ENCODE measurements around the gene PHYHD1.

PHYHD1 gene

DNA sequence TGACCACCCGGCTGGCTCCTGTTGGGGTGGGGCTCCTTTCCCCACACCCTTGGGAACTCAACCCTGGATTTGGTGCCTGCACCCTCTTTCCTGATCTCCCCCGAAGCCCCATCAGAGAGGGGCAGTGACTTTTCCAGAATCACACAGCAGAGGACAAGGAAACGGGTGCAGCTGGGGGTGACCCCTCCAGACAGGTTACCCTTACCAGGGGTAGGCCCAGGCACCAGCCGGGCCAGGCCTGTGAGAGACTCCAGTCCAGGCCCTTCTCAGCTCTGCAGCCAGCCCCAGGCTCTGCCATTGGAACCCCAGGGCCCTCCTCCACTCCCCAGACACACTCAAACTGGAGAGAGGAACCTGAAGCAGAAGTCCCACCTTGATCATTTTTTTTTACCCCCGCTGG is 19.0 kb upstream of the PHYHD1 start:
- no peak for DNase-seq

- no peak for DNase-seq
Measured at GRCh38 chr9:128902351-128903078, 18.3 kb upstream of the PHYHD1 start.

DNA sequence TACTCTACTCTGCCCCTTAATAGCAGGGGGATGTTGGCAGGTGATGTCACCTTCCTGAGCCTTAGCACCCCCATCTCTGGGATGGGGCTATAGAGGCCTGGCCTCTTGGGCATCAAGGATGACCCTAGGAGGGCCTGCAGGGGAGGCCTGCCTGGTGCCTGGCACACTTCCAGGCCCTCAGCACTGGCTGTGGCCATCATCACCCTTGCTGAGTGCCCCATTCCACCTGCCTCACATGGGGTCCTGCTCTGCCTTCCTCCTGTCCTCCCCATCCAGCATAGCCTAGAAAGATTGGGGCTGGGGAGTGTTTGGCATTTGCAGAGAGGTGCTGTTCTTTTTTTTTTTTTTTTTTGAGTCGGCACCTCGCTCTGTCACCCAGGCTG is 17.7 kb upstream of the PHYHD1 start:
- no peak for DNase-seq

DNA sequence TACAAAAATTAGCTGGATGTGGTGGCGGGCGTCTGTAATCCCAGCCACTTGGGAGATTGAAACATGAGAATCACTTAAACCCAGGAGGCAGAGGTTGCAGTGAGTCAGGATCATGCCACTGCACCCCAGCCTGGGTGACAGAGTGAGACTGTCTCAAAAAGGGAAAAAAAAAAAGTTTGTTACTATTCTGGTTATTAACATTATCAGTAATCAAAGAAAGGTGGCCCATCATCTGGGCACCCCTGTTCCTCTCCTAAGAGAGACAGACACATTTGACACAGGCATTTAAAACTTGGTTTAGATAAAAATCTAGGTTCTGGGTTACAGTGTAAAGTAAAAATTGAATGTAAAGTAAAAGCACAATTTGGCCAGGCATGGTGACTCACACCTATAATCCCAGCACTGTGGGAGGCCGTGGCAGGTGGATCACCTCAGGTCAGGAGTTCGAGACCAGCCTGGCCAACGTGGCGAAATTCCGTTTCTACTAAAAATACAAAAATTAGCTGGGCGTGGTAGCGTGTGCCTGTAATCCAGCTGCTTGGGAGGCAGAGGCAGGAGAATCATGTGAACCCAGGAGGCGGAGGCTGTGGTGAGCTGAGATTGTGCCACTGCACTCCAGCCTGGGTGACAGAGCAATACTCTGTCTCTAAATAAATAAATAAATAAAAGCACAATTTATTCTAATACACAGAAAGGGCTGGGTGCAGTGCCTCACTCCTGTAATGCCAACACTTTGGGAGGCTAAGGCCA is 16.7 kb upstream of the PHYHD1 start:
- DNase-seq = no peak

DNA sequence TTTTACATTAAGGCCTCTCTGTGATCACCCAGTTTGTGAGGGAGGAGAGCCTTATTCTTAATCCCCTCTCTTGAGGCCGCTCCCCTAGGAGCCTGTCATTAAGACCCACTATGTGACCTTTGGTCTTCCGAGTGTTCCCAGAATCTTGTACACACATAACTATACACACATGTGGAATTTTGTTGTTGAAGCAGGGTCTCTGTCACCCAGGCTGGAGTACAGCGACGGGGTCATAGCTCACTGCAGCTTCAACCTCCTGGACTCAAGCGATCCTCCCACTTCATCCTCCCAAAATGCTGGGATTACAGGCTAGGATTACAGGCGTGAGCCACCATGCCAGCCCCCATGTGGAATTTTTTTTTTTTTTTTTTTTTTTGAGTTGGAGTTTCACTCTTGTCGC is 14.8 kb upstream of the PHYHD1 start:
- no peak for DNase-seq

- DNase-seq = no peak
Measured at GRCh38 chr9:128906741-128907140, 14.0 kb upstream of the PHYHD1 start.

DNA sequence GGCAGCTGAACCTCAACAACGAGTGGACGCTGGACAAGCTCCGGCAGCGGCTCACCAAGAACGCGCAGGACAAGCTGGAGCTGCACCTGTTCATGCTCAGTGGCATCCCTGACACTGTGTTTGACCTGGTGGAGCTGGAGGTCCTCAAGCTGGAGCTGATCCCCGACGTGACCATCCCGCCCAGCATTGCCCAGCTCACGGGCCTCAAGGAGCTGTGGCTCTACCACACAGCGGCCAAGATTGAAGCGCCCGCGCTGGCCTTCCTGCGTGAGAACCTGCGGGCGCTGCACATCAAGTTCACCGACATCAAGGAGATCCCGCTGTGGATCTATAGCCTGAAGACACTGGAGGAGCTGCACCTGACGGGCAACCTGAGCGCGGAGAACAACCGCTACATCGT is 12.4 kb upstream of the PHYHD1 start:
- no peak for DNase-seq

GRCh38 chr9:128909859-128910258 is 10.9 kb upstream of the PHYHD1 start:
- no peak for DNase-seq

- no peak for DNase-seq
Measured at GRCh38 chr9:128910906-128911305, 9.9 kb upstream of the PHYHD1 start.

DNA sequence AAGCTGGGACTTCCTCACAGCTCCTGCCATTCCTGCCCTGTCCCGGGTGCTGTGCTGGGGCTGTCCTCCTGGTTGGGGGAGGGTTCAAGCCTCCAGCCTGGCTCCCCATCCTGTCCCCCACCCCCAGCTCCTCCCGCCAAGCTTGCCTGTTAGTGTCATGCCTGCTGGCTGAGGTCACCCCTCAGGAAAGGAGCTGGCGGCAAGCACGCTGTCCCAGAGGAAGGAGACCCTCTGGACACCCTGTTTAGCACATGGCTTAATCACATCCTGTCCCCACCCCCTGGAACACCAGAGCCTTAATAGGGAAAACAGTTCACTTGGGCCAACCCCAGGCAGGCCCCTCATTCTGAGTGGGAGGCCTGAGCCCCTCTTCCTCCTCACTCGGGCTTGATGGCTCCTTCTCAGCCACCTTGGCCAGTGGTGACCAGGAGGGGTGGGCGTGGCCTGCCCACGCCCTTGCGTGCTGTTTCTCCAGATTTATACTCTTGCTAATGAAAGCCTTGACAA is 9.2 kb upstream of the PHYHD1 start:
- DNase-seq = peak; percentile 58

DNA sequence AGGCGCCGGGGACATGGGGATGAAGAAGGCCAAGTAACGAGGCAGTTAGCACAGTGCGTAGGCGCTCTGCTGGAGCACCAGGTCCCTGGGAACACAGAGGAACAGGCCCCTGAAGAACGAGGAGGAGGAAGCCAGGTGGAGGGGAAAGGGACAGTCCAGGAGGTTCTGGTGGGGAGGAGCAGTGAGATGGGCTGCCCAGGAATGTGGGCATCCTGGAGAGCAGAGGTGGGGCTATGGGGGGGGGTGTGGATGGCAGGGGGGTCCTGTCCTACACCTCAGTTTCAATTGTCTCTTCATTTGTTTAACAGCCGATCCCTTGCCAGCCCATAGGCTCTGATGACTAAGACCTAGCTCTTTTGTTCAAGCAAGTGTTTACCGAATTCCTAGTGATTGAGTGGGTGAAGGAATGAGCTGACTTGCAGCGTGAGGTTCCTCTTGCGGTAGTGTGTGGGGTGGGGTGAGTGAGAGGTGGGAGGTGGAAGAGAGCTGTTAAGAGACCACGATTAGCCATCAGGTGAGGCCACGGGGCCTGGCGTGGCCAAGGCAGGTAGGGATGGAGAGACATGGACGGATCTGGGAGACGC is 8.4 kb upstream of the PHYHD1 start:
- no peak for DNase-seq

- no peak for DNase-seq
Measured at GRCh38 chr9:128913048-128913900, 7.5 kb upstream of the PHYHD1 start.

GRCh38 chr9:128913995-128914772 is 6.6 kb upstream of the PHYHD1 start:
- no peak for DNase-seq

DNA sequence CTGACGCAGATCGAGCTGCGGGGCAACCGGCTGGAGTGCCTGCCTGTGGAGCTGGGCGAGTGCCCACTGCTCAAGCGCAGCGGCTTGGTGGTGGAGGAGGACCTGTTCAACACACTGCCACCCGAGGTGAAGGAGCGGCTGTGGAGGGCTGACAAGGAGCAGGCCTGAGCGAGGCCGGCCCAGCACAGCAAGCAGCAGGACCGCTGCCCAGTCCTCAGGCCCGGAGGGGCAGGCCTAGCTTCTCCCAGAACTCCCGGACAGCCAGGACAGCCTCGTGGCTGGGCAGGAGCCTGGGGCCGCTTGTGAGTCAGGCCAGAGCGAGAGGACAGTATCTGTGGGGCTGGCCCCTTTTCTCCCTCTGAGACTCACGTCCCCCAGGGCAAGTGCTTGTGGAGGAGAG is 4.6 kb upstream of the PHYHD1 start:
- DNase-seq = no peak

DNA sequence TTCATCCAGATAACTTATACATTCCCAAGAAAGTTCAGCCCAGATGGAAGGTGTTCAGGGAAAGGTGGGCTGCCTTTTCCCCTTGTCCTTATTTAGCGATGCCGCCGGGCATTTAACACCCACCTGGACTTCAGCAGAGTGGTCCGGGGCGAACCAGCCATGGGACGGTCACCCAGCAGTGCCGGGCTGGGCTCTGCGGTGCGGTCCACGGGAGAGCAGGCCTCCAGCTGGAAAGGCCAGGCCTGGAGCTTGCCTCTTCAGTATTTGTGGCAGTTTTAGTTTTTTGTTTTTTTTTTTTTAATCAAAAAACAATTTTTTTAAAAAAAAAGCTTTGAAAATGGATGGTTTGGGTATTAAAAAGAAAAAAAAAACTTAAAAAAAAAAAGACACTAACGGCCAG is 4.0 kb upstream of the PHYHD1 start:
- no peak for DNase-seq

- peak; percentile 86 for DNase-seq
Measured at GRCh38 chr9:128917151-128917849, 3.5 kb upstream of the PHYHD1 start.

- DNase-seq = no peak
Measured at GRCh38 chr9:128918921-128919320, 1.9 kb upstream of the PHYHD1 start.

DNA sequence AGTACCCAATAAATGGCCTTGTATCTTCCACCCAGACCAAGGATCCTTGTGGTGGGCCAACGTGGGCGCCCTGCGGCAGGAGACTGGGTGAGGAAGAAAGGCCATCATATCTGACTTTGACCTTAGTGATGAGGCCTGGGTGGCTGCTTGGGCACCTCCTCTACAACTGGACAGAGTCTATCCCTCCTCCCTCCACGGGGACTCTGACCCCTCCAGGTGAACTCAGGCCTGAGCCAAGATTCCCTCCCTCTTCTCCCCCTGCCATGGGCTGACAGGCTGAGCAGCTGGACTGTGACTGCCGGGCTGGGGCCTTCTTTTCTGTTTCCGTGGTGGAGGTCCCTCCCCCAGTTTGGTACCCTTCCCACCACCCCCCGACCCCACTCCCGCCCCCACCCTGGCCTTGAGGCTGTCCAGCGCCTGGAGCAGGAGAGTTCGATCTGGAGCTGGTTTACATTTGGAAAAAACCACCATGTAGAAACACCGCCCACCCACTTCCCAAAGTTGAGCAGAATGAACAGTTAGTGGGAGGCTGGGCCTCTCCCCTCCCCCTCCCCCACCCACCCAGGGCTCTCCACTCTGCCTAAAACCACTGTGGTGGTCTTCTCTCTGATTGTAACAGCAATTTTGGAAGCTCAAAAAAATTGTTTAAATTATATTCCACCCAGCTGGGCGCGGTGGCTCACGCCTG is 1.2 kb upstream of the PHYHD1 start:
- DNase-seq = no peak

DNA sequence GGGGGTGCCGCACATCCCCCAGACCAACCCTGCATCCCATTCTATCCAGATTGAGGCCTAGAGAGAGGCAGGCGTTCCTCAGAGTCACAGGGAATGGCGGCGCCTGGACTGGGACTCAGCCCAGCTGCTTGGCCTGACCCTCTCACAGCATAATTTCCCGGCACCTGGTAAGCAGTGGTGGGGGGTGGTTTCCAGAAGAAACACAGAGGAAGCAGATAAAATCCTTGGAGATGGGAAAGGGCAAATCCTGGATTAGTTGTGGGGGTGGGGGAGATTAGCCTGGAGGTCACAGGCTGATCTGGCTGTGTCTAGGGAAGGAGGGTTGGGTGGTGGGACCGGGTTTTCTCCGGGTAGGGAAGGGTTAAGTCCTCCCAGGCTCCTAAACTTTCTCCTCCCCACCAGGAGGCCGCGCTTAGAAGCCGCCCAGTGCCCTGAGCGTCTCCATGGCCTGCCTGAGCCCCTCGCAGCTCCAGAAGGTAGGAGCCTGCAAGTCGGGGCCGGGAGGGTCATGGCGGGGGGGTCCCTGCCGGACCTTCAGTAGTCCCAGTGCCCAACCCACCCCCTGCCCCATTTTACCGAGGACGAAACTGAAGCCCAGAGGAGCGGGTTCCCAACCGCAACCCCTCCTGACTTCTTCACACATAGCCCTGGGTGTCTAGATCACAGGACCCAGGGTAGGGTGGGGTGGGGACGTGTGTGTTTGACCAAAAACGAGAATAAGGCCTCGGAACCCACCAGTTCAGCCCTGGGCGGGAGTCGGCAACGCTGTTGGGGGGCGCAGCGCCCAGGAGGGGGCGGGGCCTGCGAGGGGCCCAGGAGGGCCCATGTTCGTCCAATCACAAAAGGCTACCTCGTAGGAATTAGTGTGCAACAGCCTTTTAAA is 1.3 kb downstream of the PHYHD1 start:
- DNase-seq = peak; percentile 79

GRCh38 chr9:128923493-128923883 is 2.7 kb downstream of the PHYHD1 start:
- no peak for DNase-seq

Data from femur (tissue), 1 donor.